Muscle layer of colon (tissue), 2 donors: Measurements from ENCODE around the gene GRB2.

ENCODE experiments used
- H3K27ac ChIP-seq: one replicate; pipeline ENCODE4 v1.7.0; 2013; ENCODE audit warnings: low read depth, mild to moderate bottlenecking, low read length, moderate library complexity
- H3K27me3 ChIP-seq, 2 donors: one replicate each; pipeline ENCODE4 v1.7.0; 2013; ENCODE audit warnings: low read length in 2 of 2, mild to moderate bottlenecking in 2 of 2; ENCODE audit not compliant: insufficient read depth in 2 of 2, control insufficient read depth in 1 of 2
- H3K36me3 ChIP-seq: one replicate; pipeline ENCODE4 v1.7.0; 2013; ENCODE audit warnings: mild to moderate bottlenecking, low read length; ENCODE audit not compliant: insufficient read depth
- H3K4me1 ChIP-seq: one replicate; pipeline ENCODE4 v1.7.0; 2013; ENCODE audit warnings: mild to moderate bottlenecking, low read length; ENCODE audit not compliant: insufficient read depth
- H3K4me3 ChIP-seq, 2 donors: one replicate each; pipeline ENCODE4 v1.7.0; 2013; ENCODE audit warnings: low read length in 2 of 2, low read depth in 1 of 2, mild to moderate bottlenecking in 1 of 2, moderate library complexity in 1 of 2
- H3K9ac ChIP-seq: one replicate; pipeline ENCODE4 v1.7.0; 2013; ENCODE audit warnings: low read length
- H3K9me3 ChIP-seq: one replicate; pipeline ENCODE4 v1.7.0; 2013; ENCODE audit warnings: mild to moderate bottlenecking, low read length
- donor health status: abdominal sarcoma.
- donor health status: Adenocarcinoma of cecum.

Gene GRB2

DNA sequence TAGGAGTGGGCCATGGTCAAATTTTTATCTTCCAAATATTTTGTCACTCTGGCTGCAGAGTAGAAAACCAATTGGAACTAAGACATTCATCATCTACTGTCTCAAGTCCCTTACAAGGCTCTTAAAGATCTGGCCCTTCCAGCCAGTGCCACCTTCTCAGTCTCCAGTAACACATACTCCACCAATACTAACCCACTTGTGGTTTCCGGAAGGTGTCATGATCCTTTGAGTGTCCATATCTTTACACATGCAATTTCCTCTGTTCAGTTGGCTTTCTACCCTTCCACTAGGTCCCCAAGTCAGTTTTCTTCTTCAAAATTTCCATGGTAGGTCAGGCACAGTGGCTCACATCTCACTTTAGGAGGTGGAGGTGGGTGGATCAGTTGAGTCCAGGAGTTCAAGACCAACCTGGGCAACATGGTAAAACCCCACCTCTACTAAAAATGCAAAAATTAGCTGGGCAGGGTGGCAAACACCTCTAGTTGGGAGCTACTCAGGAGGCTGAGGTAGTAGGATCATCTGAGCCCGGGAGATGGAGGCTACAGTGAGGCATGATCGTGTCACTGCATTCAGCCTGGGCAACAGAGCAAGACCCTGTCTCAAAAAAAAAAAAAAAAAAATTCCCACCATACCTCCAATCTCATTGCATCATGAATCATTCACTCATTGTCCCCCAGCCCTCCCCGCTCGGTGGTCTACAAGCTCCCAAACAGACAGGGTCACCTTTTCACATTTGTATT is 6.0 kb upstream of the GRB2 start:
- H3K36me3 ChIP-seq = no peaks in the 10 kb centered on the region
- no peak overlapping the region for H3K4me3 ChIP-seq
- no peak overlapping the region for H3K9ac ChIP-seq
- H3K4me1 ChIP-seq = peaks cover 3% of the 10 kb centered on the region
- H3K27me3 ChIP-seq = no peaks in the 10 kb centered on the region
- no peak overlapping the region for H3K27ac ChIP-seq
- H3K9me3 ChIP-seq = no peaks in the 10 kb centered on the region

DNA sequence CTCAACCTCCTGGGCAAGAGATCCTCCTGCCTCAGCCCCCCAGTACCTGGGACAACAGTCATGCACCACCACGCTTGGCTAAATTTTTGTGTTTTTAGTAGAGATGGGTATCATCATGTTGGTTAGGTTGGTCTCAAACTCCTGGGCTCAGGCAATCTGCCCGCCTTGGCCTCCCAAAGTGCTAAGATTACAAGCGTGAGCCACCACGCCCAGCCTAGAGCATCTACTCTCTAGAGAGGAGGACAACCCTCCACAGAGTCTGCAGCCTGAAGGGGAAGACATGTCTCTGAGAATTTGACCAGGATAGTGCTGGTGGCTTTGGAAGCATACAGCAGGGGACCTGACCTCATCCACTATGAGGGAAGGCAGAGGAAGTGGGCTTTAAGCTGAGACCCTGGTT is 4.7 kb upstream of the GRB2 start:
- H3K27me3 ChIP-seq = no peaks in the 10 kb centered on the region
- H3K4me1 ChIP-seq = peaks cover 4% of the 10 kb centered on the region
- no peaks in the 10 kb centered on the region for H3K36me3 ChIP-seq
- H3K9me3 ChIP-seq = no peaks in the 10 kb centered on the region
- no peak overlapping the region for H3K27ac ChIP-seq
- H3K9ac ChIP-seq = no peak overlapping the region
- no peak overlapping the region for H3K4me3 ChIP-seq

DNA sequence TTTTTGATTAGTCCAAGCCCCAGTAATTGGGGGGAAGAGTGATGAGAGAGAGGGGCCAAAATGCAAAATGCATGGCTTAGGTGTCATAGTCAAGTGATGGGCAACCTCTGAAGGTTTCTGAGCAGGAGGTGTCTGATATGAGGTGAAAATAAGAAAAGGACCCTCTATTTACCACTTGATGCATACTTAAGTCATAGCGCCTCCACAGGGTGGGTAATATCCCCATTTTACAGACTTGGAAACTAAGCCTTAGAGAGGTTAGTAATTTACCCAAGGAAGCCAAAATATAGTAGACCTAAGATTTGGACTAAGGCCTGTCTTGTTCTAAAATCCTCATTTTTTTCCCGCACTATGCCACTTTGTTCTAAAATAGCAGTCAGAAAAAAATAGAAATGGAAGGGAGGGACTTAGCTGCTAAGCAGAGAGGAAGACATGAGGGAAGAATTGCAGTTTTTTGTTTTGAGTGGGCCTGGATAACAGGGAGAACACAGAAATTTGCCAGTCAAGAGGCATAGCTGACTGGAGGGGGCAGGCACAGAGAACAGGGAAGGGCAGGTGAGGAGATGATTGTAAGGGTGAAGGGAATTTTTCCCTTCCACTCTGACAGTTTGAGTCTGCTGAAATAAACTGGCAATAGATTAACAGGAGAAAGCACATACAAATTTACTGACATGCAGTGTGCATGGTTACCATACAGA is 2.3 kb upstream of the GRB2 start:
- H3K4me3 ChIP-seq = no peak overlapping the region
- no peaks in the 10 kb centered on the region for H3K27me3 ChIP-seq
- H3K9ac ChIP-seq = no peak overlapping the region
- H3K27ac ChIP-seq = no peak overlapping the region
- no peaks in the 10 kb centered on the region for H3K9me3 ChIP-seq
- peaks cover 15% of the 10 kb centered on the region for H3K4me1 ChIP-seq
- H3K36me3 ChIP-seq = no peaks in the 10 kb centered on the region

DNA sequence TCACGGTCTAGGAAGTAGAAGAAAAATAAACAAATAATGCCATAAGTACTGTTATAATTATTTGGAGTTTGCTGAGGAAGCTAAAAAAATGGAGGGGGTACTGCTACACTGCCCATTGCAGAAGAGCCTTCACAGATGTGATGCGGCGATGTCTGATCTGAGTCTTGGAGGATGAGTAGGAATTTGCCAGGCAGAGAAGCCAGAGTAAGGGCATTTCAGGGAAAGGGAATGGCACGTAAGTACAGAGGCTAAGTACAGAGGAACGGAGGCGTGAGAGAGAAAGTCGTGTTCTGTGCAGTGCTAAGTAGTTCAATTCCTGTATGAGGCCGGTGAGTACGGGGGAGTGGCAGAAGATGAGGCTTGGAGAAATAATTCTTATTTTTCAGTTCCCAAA is 741 bp upstream of the GRB2 start:
- H3K36me3 ChIP-seq = no peaks in the 10 kb centered on the region
- peak overlapping the region; percentile 42 to 65 for H3K4me3 ChIP-seq
- peaks cover 21% of the 10 kb centered on the region for H3K4me1 ChIP-seq
- H3K27ac ChIP-seq = peak overlapping the region; percentile 78
- no peak overlapping the region for H3K9ac ChIP-seq
- H3K9me3 ChIP-seq = no peaks in the 10 kb centered on the region
- no peaks in the 10 kb centered on the region for H3K27me3 ChIP-seq

DNA sequence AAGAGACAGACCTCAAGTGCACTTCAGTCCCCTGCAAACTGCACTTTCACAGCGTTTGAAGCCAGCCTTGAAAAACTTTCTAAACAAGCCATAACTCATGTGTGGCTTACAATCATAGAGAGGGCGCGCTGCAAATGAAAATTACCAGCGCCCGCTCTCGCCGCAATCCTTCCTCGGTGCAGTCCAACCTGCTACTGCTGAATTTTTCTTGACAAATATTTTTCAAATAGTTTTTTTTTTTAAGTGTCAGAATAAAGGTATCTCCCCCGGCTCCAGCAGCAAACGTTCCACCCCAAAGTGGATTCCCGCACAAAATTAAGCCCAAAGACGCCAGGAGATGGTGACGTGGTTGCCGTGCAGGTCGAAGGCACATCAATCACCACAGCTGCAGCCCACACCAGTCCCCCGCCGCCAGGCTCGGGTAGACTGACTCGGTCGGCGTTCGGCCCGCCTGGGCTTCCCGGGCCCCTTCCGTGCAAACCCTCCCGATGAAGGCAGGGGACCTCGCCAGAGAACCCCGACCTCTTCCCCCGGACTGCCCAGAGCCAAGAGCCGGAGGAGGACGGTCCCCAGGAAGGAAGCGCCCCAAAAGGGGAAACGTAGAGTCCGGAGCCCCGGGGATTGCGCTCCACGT is 630 bp downstream of the GRB2 start:
- no peaks in the 10 kb centered on the region for H3K36me3 ChIP-seq
- H3K9me3 ChIP-seq = no peaks in the 10 kb centered on the region
- H3K9ac ChIP-seq = peak overlapping the region; percentile 80
- H3K4me3 ChIP-seq = peak overlapping the region; percentile 62 to 94
- no peaks in the 10 kb centered on the region for H3K27me3 ChIP-seq
- H3K4me1 ChIP-seq = peaks cover 26% of the 10 kb centered on the region
- peak overlapping the region; percentile 97 for H3K27ac ChIP-seq

DNA sequence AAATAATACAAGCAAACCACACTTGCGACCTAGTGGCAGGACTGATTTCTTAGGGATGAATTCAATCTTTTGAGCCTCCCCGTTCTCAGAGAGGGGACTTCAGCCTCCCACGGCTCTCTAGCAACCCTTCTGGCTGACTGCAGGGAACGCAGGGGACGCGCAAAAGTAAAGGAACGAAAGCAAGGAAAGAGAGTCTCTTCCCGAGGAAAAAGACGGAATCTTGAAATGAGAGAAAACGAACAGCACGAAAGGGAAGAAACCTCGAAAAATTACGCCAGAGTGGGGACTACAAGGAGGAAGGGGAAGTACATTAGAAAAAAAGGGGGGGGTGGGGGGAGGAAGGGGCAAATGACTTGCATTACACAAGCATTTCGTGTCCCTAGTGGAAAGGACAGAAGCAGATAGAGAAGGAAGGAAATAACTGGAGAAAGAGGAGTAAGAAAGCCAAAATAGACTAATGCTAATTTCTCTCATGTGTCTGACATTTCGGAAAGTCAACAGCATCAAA is 1.2 kb downstream of the GRB2 start:
- H3K9ac ChIP-seq = peak overlapping the region; percentile 80
- peak overlapping the region; percentile 62 to 94 for H3K4me3 ChIP-seq
- no peaks in the 10 kb centered on the region for H3K27me3 ChIP-seq
- H3K4me1 ChIP-seq = peaks cover 26% of the 10 kb centered on the region
- peak overlapping the region; percentile 97 for H3K27ac ChIP-seq
- no peaks in the 10 kb centered on the region for H3K36me3 ChIP-seq
- no peaks in the 10 kb centered on the region for H3K9me3 ChIP-seq

DNA sequence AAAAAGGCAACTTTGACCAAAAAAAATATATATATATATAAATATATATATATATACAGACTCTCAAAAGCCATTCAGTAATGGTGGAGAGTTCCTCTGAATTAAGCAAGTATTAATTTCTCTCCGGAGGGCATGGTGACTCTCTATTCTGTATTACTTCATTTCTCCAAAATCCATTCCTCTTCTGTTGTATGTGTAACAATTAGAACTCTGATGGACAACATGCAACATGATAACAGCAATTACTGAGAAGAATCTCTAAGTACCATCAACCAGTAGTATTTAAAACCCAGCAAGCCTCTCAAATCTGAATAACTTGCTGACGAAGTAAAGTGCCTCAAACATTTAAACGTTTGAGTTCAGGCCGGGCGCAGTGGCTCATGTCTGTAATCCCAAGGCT is 2.3 kb downstream of the GRB2 start:
- no peak overlapping the region for H3K27ac ChIP-seq
- no peak overlapping the region for H3K4me3 ChIP-seq

DNA sequence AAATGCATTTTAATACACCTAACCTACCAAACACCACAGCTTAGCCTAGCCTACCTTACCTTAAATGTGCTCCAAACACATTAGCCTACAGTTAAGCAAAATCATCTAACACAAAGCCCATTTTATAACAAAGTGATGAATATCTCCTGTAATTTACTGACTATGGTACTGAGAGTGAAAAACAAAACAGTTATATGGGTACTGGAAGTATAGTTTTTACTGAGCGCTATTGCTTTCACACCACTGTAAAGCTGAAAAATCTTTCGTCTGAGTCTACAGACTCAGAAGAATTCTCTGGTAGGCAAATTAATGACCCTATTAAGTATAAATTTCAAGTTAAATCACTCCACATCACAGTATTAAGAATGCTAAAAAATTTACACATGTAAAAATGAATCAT is 3.5 kb downstream of the GRB2 start:
- Histone ChIP-seq H3K36me3 (no peaks in the 10 kb centered on the region), H3K27ac (no peak overlapping the region), H3K9ac (no peak overlapping the region), H3K27me3 (no peaks in the 10 kb centered on the region), H3K4me1 (peaks cover 26% of the 10 kb centered on the region), H3K9me3 (no peaks in the 10 kb centered on the region), H3K4me3 (no peak overlapping the region)

More for the DNA sequence above, 2.3 kb downstream of the GRB2 start:
- H3K27me3 ChIP-seq = no peaks in the 10 kb centered on the region
- peaks cover 26% of the 10 kb centered on the region for H3K4me1 ChIP-seq
- H3K9ac ChIP-seq = no peak overlapping the region
- no peaks in the 10 kb centered on the region for H3K9me3 ChIP-seq
- no peaks in the 10 kb centered on the region for H3K36me3 ChIP-seq

DNA sequence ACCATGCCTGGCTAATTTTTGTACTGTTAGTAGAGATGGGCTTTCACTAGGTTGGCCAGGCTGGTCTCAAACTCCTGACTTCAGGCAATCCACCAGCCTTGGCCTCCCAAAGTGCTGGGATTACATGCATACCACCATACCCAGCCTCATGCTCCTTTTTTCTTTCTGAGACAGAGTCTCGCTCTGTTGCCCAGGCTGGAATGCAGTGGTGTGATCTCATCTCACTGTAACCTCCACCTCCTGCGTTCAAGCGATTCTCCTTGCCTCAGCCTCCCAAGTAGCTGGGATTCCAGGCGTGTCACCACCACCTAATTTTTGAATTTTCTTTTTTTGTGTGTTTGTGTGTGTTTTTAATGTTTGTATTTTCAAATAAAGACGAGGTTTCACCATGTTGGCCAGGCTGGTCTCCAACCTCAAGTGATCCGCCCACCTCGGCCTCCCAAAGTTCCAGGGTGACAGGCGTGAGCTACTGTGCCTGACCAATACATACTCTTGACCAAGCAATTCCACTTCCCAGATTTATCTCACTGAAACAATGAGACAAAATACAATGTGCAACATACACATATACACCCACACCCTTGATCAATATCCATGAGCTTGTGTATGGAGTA is 5.0 kb downstream of the GRB2 start:
- Histone ChIP-seq H3K36me3 (no peaks in the 10 kb centered on the region), H3K9ac (no peak overlapping the region), H3K27me3 (no peaks in the 10 kb centered on the region), H3K9me3 (no peaks in the 10 kb centered on the region), H3K4me1 (peaks cover 22% of the 10 kb centered on the region), H3K27ac (no peak overlapping the region), H3K4me3 (no peak overlapping the region)

DNA sequence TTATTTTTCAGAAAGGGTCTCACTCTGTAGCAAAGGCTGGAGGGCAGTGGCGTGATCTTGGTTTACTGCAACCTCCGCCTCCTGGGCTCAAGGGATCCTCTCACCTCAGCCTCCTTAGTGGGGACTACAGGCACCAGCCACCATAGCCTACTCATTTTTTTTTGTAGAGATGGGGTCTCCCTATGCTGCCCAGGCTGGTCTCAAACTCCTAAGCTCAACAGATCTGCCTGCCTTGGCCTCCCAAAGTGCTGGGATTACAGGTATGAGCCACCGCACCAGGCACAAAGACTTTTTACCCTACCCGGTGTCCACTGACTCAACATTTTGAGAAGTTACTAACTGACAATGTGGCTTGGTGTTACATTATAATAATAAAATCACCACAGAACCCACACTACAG is 7.2 kb downstream of the GRB2 start:
- Histone ChIP-seq H3K36me3 (no peaks in the 10 kb centered on the region), H3K9ac (no peak overlapping the region), H3K4me3 (no peak overlapping the region), H3K9me3 (no peaks in the 10 kb centered on the region), H3K27me3 (no peaks in the 10 kb centered on the region), H3K4me1 (peaks cover 27% of the 10 kb centered on the region), H3K27ac (no peak overlapping the region)

DNA sequence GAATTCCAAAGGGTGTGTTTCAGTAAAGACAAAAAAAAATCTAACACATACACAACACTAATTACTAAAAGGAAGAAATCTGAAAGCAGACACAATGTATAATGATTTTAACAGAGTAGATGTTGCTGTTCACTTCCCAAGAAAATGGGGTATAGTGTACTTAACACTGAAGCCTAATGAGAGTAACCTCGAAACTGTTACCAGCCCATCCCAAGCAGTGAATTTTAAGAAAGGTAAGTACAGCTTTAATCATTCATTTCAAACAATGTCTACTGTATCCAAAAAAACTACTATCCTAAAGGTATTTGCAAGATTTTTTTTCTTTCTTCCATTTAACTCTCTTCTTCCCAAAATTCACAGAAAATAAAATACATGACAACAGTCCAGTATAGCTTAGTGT is 8.3 kb downstream of the GRB2 start:
- Histone ChIP-seq H3K27ac (no peak overlapping the region), H3K9me3 (no peaks in the 10 kb centered on the region), H3K36me3 (no peaks in the 10 kb centered on the region), H3K27me3 (no peaks in the 10 kb centered on the region), H3K9ac (no peak overlapping the region), H3K4me3 (no peak overlapping the region), H3K4me1 (peaks cover 33% of the 10 kb centered on the region)
